ENCODE results near the gene ZNF888. TPM values are rescaled to one million over a fixed set of nuclear protein-coding genes. Genes with fewer than 3 reads are reported as not detected.
"Not testable (repeated sequence)": the region's sequence is repeated elsewhere in the genome, so short reads cannot be mapped to it uniquely, and the experiment has no call there.

The ZNF888 gene
- total RNA-seq, 1 donor from 2014 or later = 9.1 TPM

GRCh38 chr19:52889931-52890330 is 33.3 kb downstream of the ZNF888 start:
- no peaks in the 10 kb centered on the region for H3K4me1 ChIP-seq
- H3K9me3 ChIP-seq = no peaks in the 10 kb centered on the region
- H3K27ac ChIP-seq = no peak overlapping the region
- no peaks in the 10 kb centered on the region for H3K27me3 ChIP-seq
- H3K4me3 ChIP-seq = no peak overlapping the region
- H3K36me3 ChIP-seq = peaks cover 62% of the 10 kb centered on the region
- TF ChIP-seq CTCF (IDR thresholded peaks at IDR 0.05) = no peak
- intact Hi-C loops (cut with DNase I) = no loop called here
- DNase-seq = no peak
- ATAC-seq = no peak

- Histone ChIP-seq H3K36me3 (peaks cover 71% of the 10 kb centered on the region), H3K9me3 (no peaks in the 10 kb centered on the region), H3K4me1 (no peaks in the 10 kb centered on the region), H3K4me3 (no peak overlapping the region), H3K27me3 (no peaks in the 10 kb centered on the region), H3K27ac (no peak overlapping the region)
- DNase-seq = no peak
- TF ChIP-seq CTCF (IDR thresholded peaks at IDR 0.05) = no peak
- intact Hi-C loops (cut with DNase I) = no loop called here
- ATAC-seq = no peak
These were observed 34.2 kb downstream of the ZNF888 start for GRCh38 chr19:52889076-52889475.

- ATAC-seq (no peak), DNase-seq (no peak)
- intact Hi-C loops (cut with DNase I) = no loop called here
- no peak for TF ChIP-seq CTCF (IDR thresholded peaks at IDR 0.05)
- H3K27ac ChIP-seq = no peak overlapping the region
- H3K4me1 ChIP-seq = no peaks in the 10 kb centered on the region
- H3K36me3 ChIP-seq = peaks cover 70% of the 10 kb centered on the region
- no peaks in the 10 kb centered on the region for H3K27me3 ChIP-seq
- no peak overlapping the region for H3K4me3 ChIP-seq
- peaks cover 30% of the 10 kb centered on the region for H3K9me3 ChIP-seq
These were observed 42.3 kb downstream of the ZNF888 start for GRCh38 chr19:52880895-52881389.

- DNase-seq; intact Hi-C loops (cut with DNase I); H3K9me3 ChIP-seq; H3K4me1 ChIP-seq; H3K4me3 ChIP-seq; H3K27me3 ChIP-seq; ATAC-seq; H3K27ac ChIP-seq; H3K36me3 ChIP-seq: not testable (repeated sequence)
These were observed 50.2 kb downstream of the ZNF888 start for GRCh38 chr19:52872996-52873395.

GRCh38 chr19:52871466-52871865 is 51.8 kb downstream of the ZNF888 start:
- no peaks in the 10 kb centered on the region for H3K9me3 ChIP-seq

GRCh38 chr19:52868031-52868430 is 55.2 kb downstream of the ZNF888 start:
- DNase-seq; H3K4me1 ChIP-seq; H3K9me3 ChIP-seq; intact Hi-C loops (cut with DNase I); H3K36me3 ChIP-seq; H3K27me3 ChIP-seq; H3K4me3 ChIP-seq; ATAC-seq; H3K27ac ChIP-seq: not testable (repeated sequence)

More at GRCh38 chr19:52871466-52871865, 51.8 kb downstream of the ZNF888 start:
- DNase-seq = no peak
- TF ChIP-seq CTCF (IDR thresholded peaks at IDR 0.05) = no peak
- no peaks in the 10 kb centered on the region for H3K4me1 ChIP-seq
- intact Hi-C loops (cut with DNase I) = no loop called here
- H3K27ac ChIP-seq = no peak overlapping the region
- H3K4me3 ChIP-seq = no peak overlapping the region
- H3K36me3 ChIP-seq = no peaks in the 10 kb centered on the region
- no peak for ATAC-seq
- H3K27me3 ChIP-seq = no peaks in the 10 kb centered on the region
